Measurements from ENCODE around the gene TLN1.
A peak's percentile ranks its signal among the peaks of the same experiment; 100 is the strongest.

The TLN1 gene

DNA sequence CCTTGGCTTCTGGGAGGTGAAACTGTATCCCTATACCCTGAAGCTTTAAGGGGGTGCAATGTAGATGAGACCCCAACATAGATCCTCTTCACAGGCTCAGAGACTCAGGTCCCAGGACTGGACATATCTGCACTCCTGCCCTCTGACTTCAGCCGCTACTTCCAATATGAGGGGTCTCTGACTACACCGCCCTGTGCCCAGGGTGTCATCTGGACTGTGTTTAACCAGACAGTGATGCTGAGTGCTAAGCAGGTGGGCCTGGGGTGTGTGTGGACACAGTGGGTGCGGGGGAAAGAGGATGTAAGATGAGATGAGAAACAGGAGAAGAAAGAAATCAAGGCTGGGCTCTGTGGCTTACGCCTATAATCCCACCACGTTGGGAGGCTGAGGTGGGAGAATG, 52.9 kb downstream of the TLN1 start:
- in situ Hi-C loops (cut with MboI; ENCODE audit: low pct_unique_long_range_greater_than_20kb, low sequenced_read_pairs), result no loop called here
- no peak for DNase-seq

GRCh38 chr9:35675732-35676392, 56.1 kb downstream of the TLN1 start:
- in situ Hi-C loops (cut with MboI; ENCODE audit: low pct_unique_long_range_greater_than_20kb, low sequenced_read_pairs), result no loop called here
- no peak for DNase-seq

GRCh38 chr9:35675204-35675603, 56.8 kb downstream of the TLN1 start:
- DNase-seq, result no peak
- in situ Hi-C loops (cut with MboI; ENCODE audit: low pct_unique_long_range_greater_than_20kb, low sequenced_read_pairs), result no loop called here

DNA sequence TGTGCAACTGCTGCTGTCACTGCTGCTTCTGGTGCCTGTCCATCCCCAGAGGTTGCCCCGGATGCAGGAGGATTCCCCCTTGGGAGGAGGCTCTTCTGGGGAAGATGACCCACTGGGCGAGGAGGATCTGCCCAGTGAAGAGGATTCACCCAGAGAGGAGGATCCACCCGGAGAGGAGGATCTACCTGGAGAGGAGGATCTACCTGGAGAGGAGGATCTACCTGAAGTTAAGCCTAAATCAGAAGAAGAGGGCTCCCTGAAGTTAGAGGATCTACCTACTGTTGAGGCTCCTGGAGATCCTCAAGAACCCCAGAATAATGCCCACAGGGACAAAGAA, 58.0 kb downstream of the TLN1 start:
- DNase-seq, result no peak
- in situ Hi-C loops (cut with MboI; ENCODE audit: low pct_unique_long_range_greater_than_20kb, low sequenced_read_pairs), result no loop called here

DNA sequence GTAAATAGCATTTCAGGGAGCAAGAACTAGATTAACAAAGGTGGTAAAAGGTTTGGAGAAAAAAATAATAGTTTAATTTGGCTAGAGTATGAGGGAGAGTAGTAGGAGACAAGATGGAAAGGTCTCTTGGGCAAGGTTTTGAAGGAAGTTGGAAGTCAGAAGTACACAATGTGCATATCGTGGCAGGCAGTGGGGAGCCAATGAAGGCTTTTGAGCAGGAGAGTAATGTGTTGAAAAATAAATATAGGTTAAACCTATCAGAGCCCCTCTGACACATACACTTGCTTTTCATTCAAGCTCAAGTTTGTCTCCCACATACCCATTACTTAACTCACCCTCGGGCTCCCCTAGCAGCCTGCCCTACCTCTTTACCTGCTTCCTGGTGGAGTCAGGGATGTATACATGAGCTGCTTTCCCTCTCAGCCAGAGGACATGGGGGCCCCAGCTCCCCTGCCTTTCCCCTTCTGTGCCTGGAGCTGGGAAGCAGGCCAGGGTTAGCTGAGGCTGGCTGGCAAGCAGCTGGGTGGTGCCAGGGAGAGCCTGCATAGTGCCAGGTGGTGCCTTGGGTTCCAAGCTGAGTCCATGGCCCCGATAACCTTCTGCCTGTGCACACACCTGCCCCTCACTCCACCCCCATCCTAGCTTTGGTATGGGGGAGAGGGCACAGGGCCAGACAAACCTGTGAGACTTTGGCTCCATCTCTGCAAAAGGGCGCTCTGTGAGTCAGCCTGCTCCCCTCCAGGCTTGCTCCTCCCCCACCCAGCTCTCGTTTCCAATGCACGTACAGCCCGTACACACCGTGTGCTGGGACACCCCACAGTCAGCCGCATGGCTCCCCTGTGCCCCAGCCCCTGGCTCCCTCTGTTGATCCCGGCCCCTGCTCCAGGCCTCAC, 58.6 kb downstream of the TLN1 start, which contains the start of gene CA9:
Gene CA9, plus strand, starts transcription at position 797 of the 893 bp plus-strand sequence. Its CDS starts 32 bp downstream, at position 829.
- no peak for DNase-seq
- in situ Hi-C loops (cut with MboI; ENCODE audit: low pct_unique_long_range_greater_than_20kb, low sequenced_read_pairs), result no loop called here

GRCh38 chr9:35669331-35670145, 62.5 kb downstream of the TLN1 start:
- DNase-seq, result no peak
- in situ Hi-C loops (cut with MboI; ENCODE audit: low pct_unique_long_range_greater_than_20kb, low sequenced_read_pairs), result loop anchor here (10.0 kb wide), 1 partner anchor 55 kb away; no protein-coding TSS in a partner anchor

- in situ Hi-C loops (cut with MboI; ENCODE audit: low pct_unique_long_range_greater_than_20kb, low sequenced_read_pairs), result loop anchor here (10.0 kb wide), 1 partner anchor 57 kb away; no protein-coding TSS in a partner anchor
- DNase-seq, result no peak
Measured at GRCh38 chr9:35667939-35668338, 64.1 kb downstream of the TLN1 start.

GRCh38 chr9:35666549-35666948, 65.4 kb downstream of the TLN1 start:
- in situ Hi-C loops (cut with MboI; ENCODE audit: low pct_unique_long_range_greater_than_20kb, low sequenced_read_pairs), result loop anchor here (10.0 kb wide), 1 partner anchor 58 kb away; no protein-coding TSS in a partner anchor
- no peak for DNase-seq

DNA sequence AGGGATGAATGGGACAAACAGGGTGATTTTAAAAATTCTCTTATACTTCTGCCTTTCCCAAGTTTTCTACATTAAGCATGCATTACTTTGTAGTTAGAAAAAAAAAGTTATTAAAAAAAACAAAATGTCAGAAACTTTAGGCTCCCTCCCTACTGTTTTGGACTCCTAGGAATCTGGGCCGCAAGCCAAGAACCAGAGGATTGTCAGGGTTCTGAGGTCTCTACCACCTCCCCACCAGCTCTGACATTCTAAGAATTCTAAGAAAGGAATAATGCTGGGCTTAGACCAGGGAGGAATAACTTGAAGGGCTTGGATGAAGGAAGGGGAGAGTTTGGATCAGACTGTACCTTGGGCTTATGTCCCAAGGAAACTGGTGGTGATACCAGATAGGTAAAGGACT, 66.0 kb downstream of the TLN1 start:
- in situ Hi-C loops (cut with MboI; ENCODE audit: low pct_unique_long_range_greater_than_20kb, low sequenced_read_pairs), result loop anchor here (10.0 kb wide), 1 partner anchor 59 kb away; no protein-coding TSS in a partner anchor
- DNase-seq, result no peak

DNA sequence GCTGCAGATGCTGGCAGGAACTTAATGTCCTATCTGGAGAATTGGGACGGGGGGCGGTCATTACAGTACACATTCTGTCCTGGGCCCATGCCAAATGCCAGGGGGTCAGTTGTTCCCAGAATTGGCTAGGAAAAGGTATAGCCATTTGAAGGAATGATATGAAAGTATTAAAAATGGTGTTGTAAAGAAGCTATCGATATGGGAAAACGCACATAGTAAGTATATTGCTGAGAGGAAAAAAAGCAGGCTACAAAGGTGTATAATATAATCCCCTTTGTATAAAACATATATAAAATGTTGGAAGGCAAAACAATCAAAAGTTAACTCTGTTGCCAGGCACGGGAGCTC, 66.5 kb downstream of the TLN1 start:
- in situ Hi-C loops (cut with MboI; ENCODE audit: low pct_unique_long_range_greater_than_20kb, low sequenced_read_pairs), result loop anchor here (10.0 kb wide), 1 partner anchor 59 kb away; no protein-coding TSS in a partner anchor
- DNase-seq, result no peak

GRCh38 chr9:35664531-35665470, 67.2 kb downstream of the TLN1 start, which contains the start of gene ARHGEF39:
ARHGEF39 (minus strand) TSS chr9:35665195; CDS start chr9:35665169, 26 bp downstream.
- DNase-seq, result peak; percentile 88
- in situ Hi-C loops (cut with MboI; ENCODE audit: low pct_unique_long_range_greater_than_20kb, low sequenced_read_pairs), result loop anchor here (10.0 kb wide), 1 partner anchor 60 kb away; no protein-coding TSS in a partner anchor

- in situ Hi-C loops (cut with MboI; ENCODE audit: low pct_unique_long_range_greater_than_20kb, low sequenced_read_pairs), result loop anchor here (10.0 kb wide), 1 partner anchor 62 kb away; no protein-coding TSS in a partner anchor
- no peak for DNase-seq
Measured at GRCh38 chr9:35662437-35662836, 69.6 kb downstream of the TLN1 start.

- DNase-seq, result no peak
- in situ Hi-C loops (cut with MboI; ENCODE audit: low pct_unique_long_range_greater_than_20kb, low sequenced_read_pairs), result loop anchor here (10.0 kb wide), 1 partner anchor 63 kb away; no protein-coding TSS in a partner anchor
Measured at GRCh38 chr9:35661756-35662350, 70.1 kb downstream of the TLN1 start.

DNA sequence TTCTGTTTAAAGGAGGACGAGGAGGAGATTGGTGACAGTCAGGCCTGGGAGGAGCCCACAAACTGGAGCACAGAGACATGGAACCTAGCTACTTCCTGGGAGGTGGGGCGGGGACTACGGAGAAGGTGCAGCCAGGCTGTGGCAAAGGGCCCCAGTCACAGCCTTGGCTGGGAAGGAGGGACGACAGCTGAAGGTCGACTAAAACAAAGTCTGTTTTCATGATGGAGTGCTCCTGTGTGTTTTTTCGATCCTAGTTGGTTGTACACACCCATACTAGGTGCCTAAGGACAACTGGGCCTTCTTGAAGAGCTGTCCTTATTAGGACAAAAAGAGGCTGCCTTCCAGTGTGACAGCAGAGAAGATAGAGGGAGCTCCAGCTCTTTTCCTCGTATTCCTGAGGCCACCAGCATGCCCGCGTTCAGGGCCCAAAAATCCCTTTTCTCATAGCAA, 71.0 kb downstream of the TLN1 start:
- in situ Hi-C loops (cut with MboI; ENCODE audit: low pct_unique_long_range_greater_than_20kb, low sequenced_read_pairs), result loop anchor here (10.0 kb wide), 1 partner anchor 64 kb away; no protein-coding TSS in a partner anchor
- DNase-seq, result no peak

- DNase-seq, result no peak
- in situ Hi-C loops (cut with MboI; ENCODE audit: low pct_unique_long_range_greater_than_20kb, low sequenced_read_pairs), result no loop called here
Measured at GRCh38 chr9:35659340-35659739, 72.7 kb downstream of the TLN1 start.

DNA sequence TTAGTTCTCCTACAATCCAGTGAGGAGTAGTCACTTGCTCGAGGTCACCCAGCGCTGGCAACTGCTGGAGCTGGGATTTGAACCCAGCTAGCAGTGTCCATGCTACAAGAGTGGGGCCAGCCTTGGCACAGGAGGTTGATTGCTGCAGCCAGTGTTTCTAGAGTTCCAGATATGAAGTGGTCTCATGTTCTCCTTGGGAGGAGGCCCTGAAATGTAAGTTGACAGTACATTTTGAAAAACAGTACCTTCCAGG, 73.1 kb downstream of the TLN1 start:
- DNase-seq, result no peak
- in situ Hi-C loops (cut with MboI; ENCODE audit: low pct_unique_long_range_greater_than_20kb, low sequenced_read_pairs), result no loop called here

- in situ Hi-C loops (cut with MboI; ENCODE audit: low pct_unique_long_range_greater_than_20kb, low sequenced_read_pairs), result no loop called here
- peak; percentile 83 for DNase-seq
Measured at GRCh38 chr9:35658137-35658967, 73.6 kb downstream of the TLN1 start, which contains the start of gene CCDC107. CCDC107 (plus strand) TSS chr9:35658292; CDS start chr9:35658380, 88 bp downstream.
